Endodermal cell (in vitro differentiated cells): Measurements from ENCODE around the gene NDUFS3. TPM values are rescaled to one million over a fixed set of nuclear protein-coding genes. Genes with fewer than 3 reads are reported as not detected.
A peak's percentile ranks its signal among the peaks of the same experiment; 100 is the strongest.
"Not testable (repeated sequence)": the region's sequence is repeated elsewhere in the genome, so short reads cannot be mapped to it uniquely, and the experiment has no call there.

ENCODE experiments used
- DNase-seq: peaks from one replicate; pipeline ENCODE4 v3.0.0-alpha.2; 2017
- H3K27ac ChIP-seq: 2 replicates; pipeline ENCODE4 v1.5.1; 2013; ENCODE audit warnings: mild to moderate bottlenecking, low read depth, low read length, moderate library complexity
- H3K27me3 ChIP-seq: 2 replicates; pipeline ENCODE4 v1.6.1; 2013; ENCODE audit warnings: mild to moderate bottlenecking, low read length, moderate library complexity; ENCODE audit not compliant: insufficient read depth, control insufficient read depth, poor library complexity, severe bottlenecking
- H3K36me3 ChIP-seq: 2 replicates; pipeline ENCODE4 v1.7.0; 2013; ENCODE audit warnings: mild to moderate bottlenecking, low read length, moderate library complexity; ENCODE audit not compliant: control insufficient read depth, insufficient read depth
- H3K4me1 ChIP-seq: one replicate; pipeline ENCODE4 v1.7.0; 2013; ENCODE audit warnings: low read length; ENCODE audit not compliant: control insufficient read depth, insufficient read depth
- H3K4me3 ChIP-seq: 2 replicates; pipeline ENCODE4 v1.5.1; 2013; ENCODE audit warnings: mild to moderate bottlenecking, low read length, moderate library complexity
- H3K9ac ChIP-seq: 2 replicates; pipeline ENCODE4 v1.6.1; 2013; ENCODE audit warnings: mild to moderate bottlenecking, low read length, moderate library complexity; ENCODE audit not compliant: poor library complexity, severe bottlenecking; ENCODE audit errors: extremely low read depth
- H3K9me3 ChIP-seq: 2 replicates; pipeline ENCODE4 v1.6.1; 2013; ENCODE audit warnings: mild to moderate bottlenecking, low read length, moderate library complexity; ENCODE audit not compliant: control insufficient read depth
- H3K27ac Mint-ChIP-seq: 2 replicates; pipeline ENCODE4 v1.8.0; 2020; ENCODE audit warnings: mixed read lengths
- H3K27me3 Mint-ChIP-seq: 2 replicates; pipeline ENCODE4 v1.8.0; 2021; ENCODE audit warnings: mild to moderate bottlenecking, mixed read lengths; ENCODE audit not compliant: insufficient read depth
- H3K36me3 Mint-ChIP-seq: 2 replicates; pipeline ENCODE4 v1.8.0; 2020; ENCODE audit warnings: low read depth, mixed read lengths
- H3K4me1 Mint-ChIP-seq: 2 replicates; pipeline ENCODE4 v1.8.0; 2020; ENCODE audit warnings: mixed read lengths
- H3K4me3 Mint-ChIP-seq: 2 replicates; pipeline ENCODE4 v1.8.0; 2020; ENCODE audit warnings: mild to moderate bottlenecking, moderate library complexity, mixed read lengths
- H3K9me3 Mint-ChIP-seq: 2 replicates; pipeline ENCODE4 v1.8.0; 2020; ENCODE audit warnings: mild to moderate bottlenecking, mixed read lengths
- CTCF ChIP-seq: fragments of 200-600 bp; sonication (generic); conservative IDR thresholded peaks from 2 replicates; pipeline ENCODE4 v1.5.0; 2021; ENCODE audit warnings: antibody characterized with exemption, mild to moderate bottlenecking
- WGBS, 2 experiments: methylation state at CpG; one replicate each; pipeline versions ENCODE4 v1.1.5 to v1.1.7; 2013; ENCODE audit warnings: missing lambda C conversion rate in 2 of 2, mixed read lengths in 1 of 2; ENCODE audit not compliant: insufficient coverage in 1 of 2, insufficient read length in 1 of 2; 5-methylcytosine and 5-hydroxymethylcytosine counted together
- total RNA-seq, 2 donors: library from RNA; stranded (reverse); fragmentation: NEBNext Ultra II Directional in 1 of 2; extraction: Animal tissue kit (Norgen Biotek cat#: 25700) in 1 of 2; gene quantifications; 2 replicates in 1 of 2; 3 replicates in 1 of 2; pipeline ENCODE4 v1.2.1, GENCODE V29; 2021

NDUFS3 gene
- total RNA-seq, 2 donors from 2014 or later = 104 to 106 TPM

- peaks cover 11% of the 10 kb centered on the region for H3K4me1 Mint-ChIP-seq
- TF ChIP-seq CTCF = peak; percentile 97
- H3K4me3 Mint-ChIP-seq = peak within 1 kb of the TSS; percentile 97
- no peaks in the 10 kb centered on the region for H3K27me3 Mint-ChIP-seq
- DNase-seq = peak; percentile 97
- no peaks in the 10 kb centered on the region for H3K9me3 ChIP-seq
- no peaks in the 10 kb centered on the region for H3K27me3 ChIP-seq
- no peaks in the 10 kb centered on the region for H3K4me1 ChIP-seq
- H3K27ac ChIP-seq = peak within 1 kb of the TSS; percentile 89
- peaks cover 11% of the 10 kb centered on the region for H3K36me3 Mint-ChIP-seq
- peaks cover 33% of the 10 kb centered on the region for H3K36me3 ChIP-seq
- peak within 1 kb of the TSS; percentile 98 for H3K27ac Mint-ChIP-seq
- H3K9me3 Mint-ChIP-seq = no peaks in the 10 kb centered on the region
- peak within 1 kb of the TSS; percentile 94 for H3K9ac ChIP-seq
- WGBS, 2 experiments = 0% methylated on average over 28 to 89 of the region's 89 CpGs
- peak within 1 kb of the TSS; percentile 88 for H3K4me3 ChIP-seq
Observed at GRCh38 chr11:47552566-47553405, 26.1 kb upstream of the NDUFS3 start, which contains the start of gene CELF1. CELF1 (minus strand) TSS chr11:47553132; CDS start chr11:47499523, 53,609 bp downstream.

GRCh38 chr11:47553406-47553743, 25.5 kb upstream of the NDUFS3 start:
- H3K27ac Mint-ChIP-seq = peak overlapping the region; percentile 97
- H3K4me1 Mint-ChIP-seq = peaks cover 11% of the 10 kb centered on the region
- no peaks in the 10 kb centered on the region for H3K9me3 ChIP-seq
- H3K27ac ChIP-seq = peak overlapping the region; percentile 89
- no peaks in the 10 kb centered on the region for H3K9me3 Mint-ChIP-seq
- peak overlapping the region; percentile 76 for H3K4me3 ChIP-seq
- H3K27me3 ChIP-seq = no peaks in the 10 kb centered on the region
- TF ChIP-seq CTCF = peak; percentile 13
- H3K4me1 ChIP-seq = no peaks in the 10 kb centered on the region
- H3K36me3 ChIP-seq = peaks cover 28% of the 10 kb centered on the region
- H3K4me3 Mint-ChIP-seq = peak overlapping the region; percentile 97
- H3K27me3 Mint-ChIP-seq = no peaks in the 10 kb centered on the region
- peaks cover 8% of the 10 kb centered on the region for H3K36me3 Mint-ChIP-seq
- WGBS, 2 experiments = 0 to 32% methylated on average over 3 to 9 of the region's 9 CpGs
- no peak for DNase-seq
- peak overlapping the region; percentile 94 for H3K9ac ChIP-seq

GRCh38 chr11:47557004-47557403, 21.9 kb upstream of the NDUFS3 start:
- not testable (repeated sequence) for H3K27ac Mint-ChIP-seq, H3K4me3 ChIP-seq, H3K4me1 Mint-ChIP-seq, H3K36me3 ChIP-seq, H3K9me3 Mint-ChIP-seq, H3K4me3 Mint-ChIP-seq, H3K9me3 ChIP-seq, H3K27me3 Mint-ChIP-seq, H3K4me1 ChIP-seq, DNase-seq, H3K9ac ChIP-seq, H3K27me3 ChIP-seq, H3K27ac ChIP-seq, H3K36me3 Mint-ChIP-seq
- 93 to 95% methylated on average over 12 of the region's 12 CpGs for WGBS, 2 experiments
